ENCODE measurements around the gene SNAP91.

DNA sequence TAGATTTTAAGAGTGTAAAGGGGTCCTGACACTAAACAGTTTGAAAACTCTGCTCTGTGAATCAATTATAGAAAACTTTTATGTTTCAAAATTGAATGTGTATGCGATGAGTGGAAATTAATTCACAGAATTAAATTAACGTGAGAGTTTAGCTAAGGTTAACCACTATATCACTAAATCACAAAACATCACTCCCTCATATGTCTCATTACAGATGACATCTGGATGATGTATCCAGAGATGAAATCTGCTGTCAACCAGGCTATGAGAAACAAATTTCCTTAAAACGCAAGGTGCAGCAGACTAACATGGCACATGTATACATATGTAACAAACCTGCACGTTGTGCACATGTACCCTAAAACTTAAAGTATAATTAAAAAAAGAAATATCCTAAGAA is 169.2 kb downstream of the SNAP91 start:
- no peak for TF ChIP-seq CTCF (IDR thresholded peaks at IDR 0.05)
- no peak for TF ChIP-seq SIN3A (IDR thresholded peaks at IDR 0.05; ENCODE audit: borderline replicate concordance, insufficient read depth, low read depth, low read length)

Measured in Panc1 (cell line).